ENCODE results near the gene LIPI.

DNA sequence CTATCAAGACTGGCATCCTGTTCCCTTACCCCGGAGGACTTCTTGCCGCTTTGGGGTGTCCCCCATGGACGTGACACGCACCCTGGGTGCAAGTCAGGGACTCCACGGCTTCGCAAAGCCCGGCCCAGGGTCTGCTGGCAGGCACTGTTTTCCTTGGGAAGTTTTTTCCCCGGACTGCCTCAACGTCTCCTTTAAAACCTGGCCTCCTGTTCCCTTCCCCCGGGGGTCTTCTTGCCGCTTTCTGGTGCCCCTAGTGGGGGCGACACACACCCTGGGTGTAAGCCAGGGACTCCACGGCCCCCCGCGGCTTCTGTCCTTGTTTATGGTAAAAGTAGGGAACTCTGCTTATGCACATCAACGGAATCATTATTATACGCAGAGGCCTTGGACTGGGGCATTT is 136.6 kb downstream of the LIPI start:
- no peak for TF ChIP-seq POLR2AphosphoS5 (IDR thresholded peaks at IDR 0.05; ENCODE audit: borderline replicate concordance, low read depth, low read length)
- no peak for TF ChIP-seq EZH2 (IDR thresholded peaks at IDR 0.05)
